ENCODE results near the gene ADPRS.

Gene ADPRS

DNA sequence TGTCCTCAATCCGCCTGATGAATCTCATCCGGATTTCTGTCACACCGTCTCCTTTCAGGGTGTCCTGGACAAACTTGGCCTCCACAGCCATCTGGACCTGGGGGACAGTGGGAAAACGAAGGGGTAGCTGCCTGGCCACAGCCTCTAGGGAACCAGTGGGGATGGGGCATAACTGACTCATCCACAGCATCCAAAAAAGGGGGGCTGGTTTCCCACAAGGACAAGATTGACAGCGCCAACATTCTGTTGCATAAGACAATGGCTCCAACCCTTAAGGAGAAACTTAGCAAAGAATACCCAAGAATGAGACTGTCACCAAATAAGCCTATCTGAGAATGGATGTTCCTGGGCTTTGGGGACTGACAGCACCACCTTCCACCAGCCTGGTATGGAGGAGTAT, 48.5 kb downstream of the ADPRS start:
- POLR2A ChIA-PET, result interaction anchor here (1.4 kb wide), 1 partner anchor 11 kb away, joined by 3 read pairs; no protein-coding TSS in a partner anchor
- Histone ChIP-seq H3K36me3 (ENCODE audit: control insufficient read depth in 2 of 2, insufficient read depth in 1 of 2, low read length in 2 of 2) (peaks cover 0 to 49% of the 10 kb centered on the region in 2 experiments; a peak in 2 of 3 replicates), H3K4me3 (ENCODE audit: low read depth, low read length) (no peak overlapping the region), H3K27ac (ENCODE audit: extremely low read depth, low read depth, low read length) (no peak overlapping the region), H3K9me3 (ENCODE audit: control insufficient read depth, insufficient read depth, low read depth, low read length) (no peaks in the 10 kb centered on the region), H3K4me1 (ENCODE audit: control insufficient read depth, insufficient read depth, low read length) (no peaks in the 10 kb centered on the region)
- TF ChIP-seq, protein P1, sequence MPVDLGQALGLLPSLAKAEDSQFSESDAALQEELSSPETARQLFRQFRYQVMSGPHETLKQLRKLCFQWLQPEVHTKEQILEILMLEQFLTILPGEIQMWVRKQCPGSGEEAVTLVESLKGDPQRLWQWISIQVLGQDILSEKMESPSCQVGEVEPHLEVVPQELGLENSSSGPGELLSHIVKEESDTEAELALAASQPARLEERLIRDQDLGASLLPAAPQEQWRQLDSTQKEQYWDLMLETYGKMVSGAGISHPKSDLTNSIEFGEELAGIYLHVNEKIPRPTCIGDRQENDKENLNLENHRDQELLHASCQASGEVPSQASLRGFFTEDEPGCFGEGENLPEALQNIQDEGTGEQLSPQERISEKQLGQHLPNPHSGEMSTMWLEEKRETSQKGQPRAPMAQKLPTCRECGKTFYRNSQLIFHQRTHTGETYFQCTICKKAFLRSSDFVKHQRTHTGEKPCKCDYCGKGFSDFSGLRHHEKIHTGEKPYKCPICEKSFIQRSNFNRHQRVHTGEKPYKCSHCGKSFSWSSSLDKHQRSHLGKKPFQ (tag by site-specific recombination; IDR thresholded peaks at IDR 0.05), result no peak
- TF ChIP-seq, protein P2, sequence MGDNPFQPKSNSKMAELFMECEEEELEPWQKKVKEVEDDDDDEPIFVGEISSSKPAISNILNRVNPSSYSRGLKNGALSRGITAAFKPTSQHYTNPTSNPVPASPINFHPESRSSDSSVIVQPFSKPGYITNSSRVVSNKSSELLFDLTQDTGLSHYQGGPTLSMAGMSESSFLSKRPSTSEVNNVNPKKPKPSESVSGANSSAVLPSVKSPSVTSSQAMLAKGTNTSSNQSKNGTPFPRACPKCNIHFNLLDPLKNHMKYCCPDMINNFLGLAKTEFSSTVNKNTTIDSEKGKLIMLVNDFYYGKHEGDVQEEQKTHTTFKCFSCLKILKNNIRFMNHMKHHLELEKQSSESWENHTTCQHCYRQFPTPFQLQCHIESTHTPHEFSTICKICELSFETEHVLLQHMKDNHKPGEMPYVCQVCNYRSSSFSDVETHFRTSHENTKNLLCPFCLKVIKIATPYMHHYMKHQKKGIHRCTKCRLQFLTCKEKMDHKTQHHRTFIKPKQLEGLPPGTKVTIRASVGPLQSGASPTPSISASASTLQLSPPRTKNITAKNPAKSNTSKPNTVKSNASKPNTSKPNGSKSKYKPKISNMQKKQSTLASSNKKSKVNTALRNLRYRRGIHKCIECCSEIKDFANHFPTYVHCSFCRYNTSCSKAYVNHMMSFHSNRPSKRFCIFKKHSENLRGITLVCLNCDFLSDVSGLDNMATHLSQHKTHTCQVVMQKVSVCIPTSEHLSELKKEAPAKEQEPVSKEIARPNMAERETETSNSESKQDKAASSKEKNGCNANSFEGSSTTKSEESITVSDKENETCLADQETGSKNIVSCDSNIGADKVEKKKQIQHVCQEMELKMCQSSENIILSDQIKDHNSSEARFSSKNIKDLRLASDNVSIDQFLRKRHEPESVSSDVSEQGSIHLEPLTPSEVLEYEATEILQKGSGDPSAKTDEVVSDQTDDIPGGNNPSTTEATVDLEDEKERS (tag by site-specific recombination; IDR thresholded peaks at IDR 0.05), result no peak
- TF ChIP-seq, protein P3, sequence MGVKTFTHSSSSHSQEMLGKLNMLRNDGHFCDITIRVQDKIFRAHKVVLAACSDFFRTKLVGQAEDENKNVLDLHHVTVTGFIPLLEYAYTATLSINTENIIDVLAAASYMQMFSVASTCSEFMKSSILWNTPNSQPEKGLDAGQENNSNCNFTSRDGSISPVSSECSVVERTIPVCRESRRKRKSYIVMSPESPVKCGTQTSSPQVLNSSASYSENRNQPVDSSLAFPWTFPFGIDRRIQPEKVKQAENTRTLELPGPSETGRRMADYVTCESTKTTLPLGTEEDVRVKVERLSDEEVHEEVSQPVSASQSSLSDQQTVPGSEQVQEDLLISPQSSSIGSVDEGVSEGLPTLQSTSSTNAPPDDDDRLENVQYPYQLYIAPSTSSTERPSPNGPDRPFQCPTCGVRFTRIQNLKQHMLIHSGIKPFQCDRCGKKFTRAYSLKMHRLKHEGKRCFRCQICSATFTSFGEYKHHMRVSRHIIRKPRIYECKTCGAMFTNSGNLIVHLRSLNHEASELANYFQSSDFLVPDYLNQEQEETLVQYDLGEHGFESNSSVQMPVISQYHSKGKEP (tag by site-specific recombination; IDR thresholded peaks at IDR 0.05), result no peak
- TF ChIP-seq ZNF433 (tag by site-specific recombination; IDR thresholded peaks at IDR 0.05; ENCODE audit: low read depth), result no peak
- TF ChIP-seq, protein P4, sequence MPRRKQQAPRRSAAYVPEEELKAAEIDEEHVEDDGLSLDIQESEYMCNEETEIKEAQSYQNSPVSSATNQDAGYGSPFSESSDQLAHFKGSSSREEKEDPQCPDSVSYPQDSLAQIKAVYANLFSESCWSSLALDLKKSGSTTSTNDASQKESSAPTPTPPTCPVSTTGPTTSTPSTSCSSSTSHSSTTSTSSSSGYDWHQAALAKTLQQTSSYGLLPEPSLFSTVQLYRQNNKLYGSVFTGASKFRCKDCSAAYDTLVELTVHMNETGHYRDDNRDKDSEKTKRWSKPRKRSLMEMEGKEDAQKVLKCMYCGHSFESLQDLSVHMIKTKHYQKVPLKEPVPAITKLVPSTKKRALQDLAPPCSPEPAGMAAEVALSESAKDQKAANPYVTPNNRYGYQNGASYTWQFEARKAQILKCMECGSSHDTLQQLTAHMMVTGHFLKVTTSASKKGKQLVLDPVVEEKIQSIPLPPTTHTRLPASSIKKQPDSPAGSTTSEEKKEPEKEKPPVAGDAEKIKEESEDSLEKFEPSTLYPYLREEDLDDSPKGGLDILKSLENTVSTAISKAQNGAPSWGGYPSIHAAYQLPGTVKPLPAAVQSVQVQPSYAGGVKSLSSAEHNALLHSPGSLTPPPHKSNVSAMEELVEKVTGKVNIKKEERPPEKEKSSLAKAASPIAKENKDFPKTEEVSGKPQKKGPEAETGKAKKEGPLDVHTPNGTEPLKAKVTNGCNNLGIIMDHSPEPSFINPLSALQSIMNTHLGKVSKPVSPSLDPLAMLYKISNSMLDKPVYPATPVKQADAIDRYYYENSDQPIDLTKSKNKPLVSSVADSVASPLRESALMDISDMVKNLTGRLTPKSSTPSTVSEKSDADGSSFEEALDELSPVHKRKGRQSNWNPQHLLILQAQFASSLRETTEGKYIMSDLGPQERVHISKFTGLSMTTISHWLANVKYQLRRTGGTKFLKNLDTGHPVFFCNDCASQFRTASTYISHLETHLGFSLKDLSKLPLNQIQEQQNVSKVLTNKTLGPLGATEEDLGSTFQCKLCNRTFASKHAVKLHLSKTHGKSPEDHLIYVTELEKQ (tag by site-specific recombination; IDR thresholded peaks at IDR 0.05; ENCODE audit: borderline replicate concordance), result no peak
- TF ChIP-seq, protein P5, sequence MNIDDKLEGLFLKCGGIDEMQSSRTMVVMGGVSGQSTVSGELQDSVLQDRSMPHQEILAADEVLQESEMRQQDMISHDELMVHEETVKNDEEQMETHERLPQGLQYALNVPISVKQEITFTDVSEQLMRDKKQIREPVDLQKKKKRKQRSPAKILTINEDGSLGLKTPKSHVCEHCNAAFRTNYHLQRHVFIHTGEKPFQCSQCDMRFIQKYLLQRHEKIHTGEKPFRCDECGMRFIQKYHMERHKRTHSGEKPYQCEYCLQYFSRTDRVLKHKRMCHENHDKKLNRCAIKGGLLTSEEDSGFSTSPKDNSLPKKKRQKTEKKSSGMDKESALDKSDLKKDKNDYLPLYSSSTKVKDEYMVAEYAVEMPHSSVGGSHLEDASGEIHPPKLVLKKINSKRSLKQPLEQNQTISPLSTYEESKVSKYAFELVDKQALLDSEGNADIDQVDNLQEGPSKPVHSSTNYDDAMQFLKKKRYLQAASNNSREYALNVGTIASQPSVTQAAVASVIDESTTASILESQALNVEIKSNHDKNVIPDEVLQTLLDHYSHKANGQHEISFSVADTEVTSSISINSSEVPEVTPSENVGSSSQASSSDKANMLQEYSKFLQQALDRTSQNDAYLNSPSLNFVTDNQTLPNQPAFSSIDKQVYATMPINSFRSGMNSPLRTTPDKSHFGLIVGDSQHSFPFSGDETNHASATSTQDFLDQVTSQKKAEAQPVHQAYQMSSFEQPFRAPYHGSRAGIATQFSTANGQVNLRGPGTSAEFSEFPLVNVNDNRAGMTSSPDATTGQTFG (tag by site-specific recombination; IDR thresholded peaks at IDR 0.05; ENCODE audit: borderline replicate concordance), result no peak
- TF ChIP-seq ZNF121 (tag by site-specific recombination; IDR thresholded peaks at IDR 0.05), result no peak
- TF ChIP-seq ZNF791 (tag by site-specific recombination; IDR thresholded peaks at IDR 0.05), result no peak
- CTCF ChIA-PET, result interaction anchor here (1.6 to 7.2 kb wide), 2 partner anchors 37 to 284 kb away, joined by 3 to 156 read pairs; no protein-coding TSS in a partner anchor

- peaks cover 0 to 49% of the 10 kb centered on the region in 2 experiments; a peak in 2 of 3 replicates for H3K36me3 ChIP-seq (ENCODE audit: control insufficient read depth in 2 of 2, insufficient read depth in 1 of 2, low read length in 2 of 2)
- H3K9me3 ChIP-seq (ENCODE audit: control insufficient read depth, insufficient read depth, low read depth, low read length), result no peaks in the 10 kb centered on the region
- no peak overlapping the region for H3K27ac ChIP-seq (ENCODE audit: extremely low read depth, low read depth, low read length)
- POLR2A ChIA-PET, result no interaction called here
- H3K4me3 ChIP-seq (ENCODE audit: low read depth, low read length), result no peak overlapping the region
- no peaks in the 10 kb centered on the region for H3K4me1 ChIP-seq (ENCODE audit: control insufficient read depth, insufficient read depth, low read length)
- CTCF ChIA-PET, result interaction anchor here (1.6 kb wide), 1 partner anchor 38 kb away, joined by 7 read pairs; no protein-coding TSS in a partner anchor
- no peak for TF ChIP-seq ZNF2 (tag by site-specific recombination; IDR thresholded peaks at IDR 0.05)
- no peak for TF ChIP-seq YY2 (tag by site-specific recombination; IDR thresholded peaks at IDR 0.05)
- TF ChIP-seq ZSCAN16 (tag by site-specific recombination; IDR thresholded peaks at IDR 0.05), result no peak
- TF ChIP-seq, protein P6, sequence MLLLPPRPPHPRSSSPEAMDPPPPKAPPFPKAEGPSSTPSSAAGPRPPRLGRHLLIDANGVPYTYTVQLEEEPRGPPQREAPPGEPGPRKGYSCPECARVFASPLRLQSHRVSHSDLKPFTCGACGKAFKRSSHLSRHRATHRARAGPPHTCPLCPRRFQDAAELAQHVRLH (tag by site-specific recombination; IDR thresholded peaks at IDR 0.05), result no peak
- TF ChIP-seq ZNF112 (tag by site-specific recombination; IDR thresholded peaks at IDR 0.05), result no peak
- TF ChIP-seq ZNF274 (IDR thresholded peaks at IDR 0.05; ENCODE audit: low read length), result no peak
- no peak for TF ChIP-seq ZNF274 (tag by site-specific recombination; IDR thresholded peaks at IDR 0.05; ENCODE audit: borderline replicate concordance)
- no peak for TF ChIP-seq ZNF449 (tag by site-specific recombination; IDR thresholded peaks at IDR 0.05)
- no peak for TF ChIP-seq ZNF529 (tag by site-specific recombination; IDR thresholded peaks at IDR 0.05; ENCODE audit: insufficient replicate concordance)
- no peak for TF ChIP-seq ZBTB6 (tag by site-specific recombination; IDR thresholded peaks at IDR 0.05)
Observed at GRCh38 chr1:36137776-36138175, 49.1 kb downstream of the ADPRS start.

Data from HEK293 (cell line).